ENCODE data around the gene TLR9. TPM values are rescaled to one million over a fixed set of nuclear protein-coding genes. Genes with fewer than 3 reads are reported as not detected.

The TLR9 gene
- total RNA-seq, 1 experiment from 2014 or later = not detected

GRCh38 chr3:52218454-52218853 is 7.0 kb downstream of the TLR9 start:
- no peak overlapping the region for H3K4ac ChIP-seq (ENCODE audit: low read depth, low read length)
- no peak overlapping the region for H3K18ac ChIP-seq (ENCODE audit: insufficient read length, low read depth, low read length)
- DNase-seq = no peak
- peaks cover 4 to 9% of the 10 kb centered on the region in 2 experiments for H3K4me1 Mint-ChIP-seq
- no peaks in the 10 kb centered on the region for H3K27me3 ChIP-seq (ENCODE audit: insufficient read depth, low read length)
- no peak overlapping the region for H3K9ac ChIP-seq (ENCODE audit: extremely low read depth, insufficient read length, low read length)
- no peak overlapping the region for H3K23ac ChIP-seq (ENCODE audit: insufficient read length, low read depth, low read length)
- no peak overlapping the region for H3K27ac ChIP-seq (ENCODE audit: insufficient read length, low read depth, low read length)
- no peak overlapping the region for H2AFZ ChIP-seq (ENCODE audit: low read length)
- TF ChIP-seq CTCF (conservative IDR thresholded peaks at IDR 0.05) = no peak
- H3K27ac Mint-ChIP-seq = no peak overlapping the region; a peak in 1 of 7 replicates
- H4K91ac ChIP-seq (ENCODE audit: insufficient read length, low read depth, low read length) = no peak overlapping the region
- no peak overlapping the region; the same call in 1 of the 2 replicates for H3K14ac ChIP-seq (ENCODE audit: insufficient read depth, low read length)
- H3K4me2 ChIP-seq (ENCODE audit: insufficient read depth, insufficient read length, low read length) = no peak overlapping the region
- no peaks in the 10 kb centered on the region for H3K9me3 ChIP-seq (ENCODE audit: control insufficient read depth, low read depth, low read length)
- no peak overlapping the region for H3K4me3 Mint-ChIP-seq
- H2AK5ac ChIP-seq (ENCODE audit: insufficient read length, low read length) = no peak overlapping the region
- no peaks in the 10 kb centered on the region for H3K79me2 ChIP-seq (ENCODE audit: insufficient read depth, low read length)
- H2BK20ac ChIP-seq (ENCODE audit: low read depth, low read length, poor library complexity, severe bottlenecking) = no peak overlapping the region
- no peak overlapping the region for H4K8ac ChIP-seq (replicated peaks; ENCODE audit: insufficient read length, low read depth, low read length)
- no peaks in the 10 kb centered on the region for H3K79me1 ChIP-seq (ENCODE audit: insufficient read depth, low read depth, low read length, poor library complexity, severe bottlenecking)
- no peak overlapping the region for H2BK120ac ChIP-seq (ENCODE audit: low read depth, low read length, poor library complexity, severe bottlenecking)
- H4K20me1 ChIP-seq (ENCODE audit: control insufficient read depth, insufficient read depth, insufficient read length) = peaks cover 3% of the 10 kb centered on the region
- peaks cover 9 to 28% (median 23%) of the 10 kb centered on the region in 3 experiments; a peak in 6 of 7 replicates for H3K36me3 Mint-ChIP-seq (ENCODE audit: insufficient read depth in 1 of 3, low read depth in 3 of 3)
- H2BK12ac ChIP-seq (ENCODE audit: insufficient read length, low read depth, low read length) = no peak overlapping the region
- no peak overlapping the region for H4K5ac ChIP-seq (ENCODE audit: insufficient read length, low read depth, low read length)
- no peak overlapping the region for H2BK15ac ChIP-seq (ENCODE audit: low read depth, low read length)
- H3K9me3 Mint-ChIP-seq = no peaks in the 10 kb centered on the region; a peak in 1 of 5 replicates
- H3K27me3 Mint-ChIP-seq (ENCODE audit: low read depth) = no peaks in the 10 kb centered on the region; the same call in 1 of the 2 replicates
- no peak overlapping the region for H3T11ph ChIP-seq (ENCODE audit: low read length)
- no CpG with 5 or more reads among the region's 12 CpGs for WGBS (ENCODE audit: extremely low coverage, insufficient read length, low lambda C conversion rate)
- H2BK5ac ChIP-seq (ENCODE audit: insufficient read length, low read length) = no peak overlapping the region
- no peaks in the 10 kb centered on the region; the same call in 1 of the 2 replicates for H3K4me1 ChIP-seq (ENCODE audit: insufficient read depth, low read length)
- H3K56ac ChIP-seq (ENCODE audit: insufficient read length, low read depth, low read length) = no peak overlapping the region
- H3K23me2 ChIP-seq (ENCODE audit: insufficient read length, low read depth, low read length, poor library complexity, severe bottlenecking) = no peaks in the 10 kb centered on the region
